GM21786 (cell line): ENCODE results near the gene CH25H.
"Not testable (repeated sequence)": the region's sequence is repeated elsewhere in the genome, so short reads cannot be mapped to it uniquely, and the experiment has no call there.

Experiments
- ATAC-seq: cut with Tn5 transposase; IDR thresholded peaks from one replicate; pipeline ENCODE4 v1.9.1; 2021; ENCODE audit not compliant: unreplicated experiment

The CH25H gene

GRCh38 chr10:89203237-89203636, 3.9 kb downstream of the CH25H start:
- no peak for ATAC-seq

GRCh38 chr10:89202033-89202425, 5.1 kb downstream of the CH25H start:
- no peak for ATAC-seq

GRCh38 chr10:89201345-89202032, 5.6 kb downstream of the CH25H start:
- no peak for ATAC-seq

GRCh38 chr10:89197473-89197872, 9.6 kb downstream of the CH25H start:
- ATAC-seq, result no peak

- not testable (repeated sequence) for ATAC-seq
Measured at GRCh38 chr10:89191301-89191700, 15.8 kb downstream of the CH25H start.

- no peak for ATAC-seq
Measured at GRCh38 chr10:89189211-89189734, 17.8 kb downstream of the CH25H start.

GRCh38 chr10:89185658-89186057, 21.5 kb downstream of the CH25H start:
- ATAC-seq, result no peak

- ATAC-seq, result no peak
Measured at GRCh38 chr10:89184638-89185037, 22.5 kb downstream of the CH25H start.

GRCh38 chr10:89183571-89183970, 23.5 kb downstream of the CH25H start:
- ATAC-seq, result no peak

- no peak for ATAC-seq
Measured at GRCh38 chr10:89182894-89183293, 24.2 kb downstream of the CH25H start.

- ATAC-seq, result no peak
Measured at GRCh38 chr10:89175816-89176215, 31.3 kb downstream of the CH25H start.

GRCh38 chr10:89173075-89173474, 34.0 kb downstream of the CH25H start:
- no peak for ATAC-seq

GRCh38 chr10:89171996-89172395, 35.1 kb downstream of the CH25H start:
- ATAC-seq, result no peak

- ATAC-seq, result no peak
Measured at GRCh38 chr10:89171263-89171872, 35.7 kb downstream of the CH25H start.

GRCh38 chr10:89168354-89168900, 38.7 kb downstream of the CH25H start:
- not testable (repeated sequence) for ATAC-seq

- ATAC-seq, result no peak
Measured at GRCh38 chr10:89167915-89168314, 39.2 kb downstream of the CH25H start.

GRCh38 chr10:89165923-89166322, 41.2 kb downstream of the CH25H start:
- ATAC-seq, result no peak

GRCh38 chr10:89164920-89165319, 42.2 kb downstream of the CH25H start:
- ATAC-seq, result no peak

GRCh38 chr10:89164080-89164479, 43.0 kb downstream of the CH25H start:
- no peak for ATAC-seq

GRCh38 chr10:89163265-89163995, 43.7 kb downstream of the CH25H start:
- peak; percentile 97 for ATAC-seq

- no peak for ATAC-seq
Measured at GRCh38 chr10:89162596-89162995, 44.5 kb downstream of the CH25H start.

- no peak for ATAC-seq
Measured at GRCh38 chr10:89160339-89160738, 46.8 kb downstream of the CH25H start.
